ENCODE results near the gene NOD2. TPM values are rescaled to one million over a fixed set of nuclear protein-coding genes. Genes with fewer than 3 reads are reported as not detected.
A peak's percentile ranks its signal among the peaks of the same experiment; 100 is the strongest.

The NOD2 gene
- total and polyA plus RNA-seq, 2 donors, result 0.66 to 1.9 TPM

GRCh38 chr16:50685462-50686063 lies 7.8 kb upstream of the NOD2 start:
- peaks cover 0 to 5% of the 10 kb centered on the region in 2 donors for H3K9me3 ChIP-seq (ENCODE audit: control insufficient read depth in 2 of 2, insufficient read depth in 1 of 2, low read length in 1 of 2)
- H3K4me1 ChIP-seq (ENCODE audit: control insufficient read depth in 2 of 2, insufficient read depth in 2 of 2, low read length in 2 of 2), result peaks cover 27 to 48% of the 10 kb centered on the region in 2 donors
- H3K36me3 ChIP-seq (ENCODE audit: control insufficient read depth in 2 of 2, insufficient read depth in 2 of 2, low read length in 1 of 2), result no peaks in the 10 kb centered on the region
- 58% methylated on average over 8 of the region's 8 CpGs for WGBS
- H3K27me3 ChIP-seq (ENCODE audit: control insufficient read depth in 2 of 2, insufficient read depth in 1 of 2, low read length in 1 of 2), result peaks cover 0 to 2% of the 10 kb centered on the region in 2 donors
- H3K27ac ChIP-seq (ENCODE audit: low read depth in 1 of 2, low read length in 1 of 2), result peak overlapping the region; percentile 36 to 66
- H3K4me3 ChIP-seq (ENCODE audit: low read length in 2 of 2), result no peak overlapping the region
- peak in 4 of 9 donors; percentile 59 to 80 (median 61) for DNase-seq (ENCODE audit: low read depth in 6 of 9, low spot score in 9 of 9)

GRCh38 chr16:50688083-50688482 lies 5.3 kb upstream of the NOD2 start:
- H3K4me3 ChIP-seq (ENCODE audit: low read length in 2 of 2), result no peak overlapping the region
- 96% methylated on average over 12 of the region's 12 CpGs for WGBS
- peaks cover 0 to 8% of the 10 kb centered on the region in 2 donors for H3K27me3 ChIP-seq (ENCODE audit: control insufficient read depth in 2 of 2, insufficient read depth in 1 of 2, low read length in 1 of 2)
- DNase-seq (ENCODE audit: low read depth in 6 of 9, low spot score in 9 of 9), result no peak
- H3K36me3 ChIP-seq (ENCODE audit: control insufficient read depth in 2 of 2, insufficient read depth in 2 of 2, low read length in 1 of 2), result no peaks in the 10 kb centered on the region
- peaks cover 22 to 36% of the 10 kb centered on the region in 2 donors for H3K4me1 ChIP-seq (ENCODE audit: control insufficient read depth in 2 of 2, insufficient read depth in 2 of 2, low read length in 2 of 2)
- peaks cover 0 to 5% of the 10 kb centered on the region in 2 donors for H3K9me3 ChIP-seq (ENCODE audit: control insufficient read depth in 2 of 2, insufficient read depth in 1 of 2, low read length in 1 of 2)
- H3K27ac ChIP-seq (ENCODE audit: low read depth in 1 of 2, low read length in 1 of 2), result no peak overlapping the region

- Histone ChIP-seq H3K27me3 (ENCODE audit: control insufficient read depth in 2 of 2, insufficient read depth in 1 of 2, low read length in 1 of 2) (peaks cover 2 to 15% of the 10 kb centered on the region in 2 donors), H3K9me3 (ENCODE audit: control insufficient read depth in 2 of 2, insufficient read depth in 1 of 2, low read length in 1 of 2) (peaks cover 0 to 5% of the 10 kb centered on the region in 2 donors), H3K4me1 (ENCODE audit: control insufficient read depth in 2 of 2, insufficient read depth in 2 of 2, low read length in 2 of 2) (peaks cover 15 to 34% of the 10 kb centered on the region in 2 donors), H3K36me3 (ENCODE audit: control insufficient read depth in 2 of 2, insufficient read depth in 2 of 2, low read length in 1 of 2) (no peaks in the 10 kb centered on the region), H3K4me3 (ENCODE audit: low read length in 2 of 2) (no peak overlapping the region), H3K27ac (ENCODE audit: low read depth in 1 of 2, low read length in 1 of 2) (no peak overlapping the region)
- 94% methylated on average over 3 of the region's 3 CpGs for WGBS
- no peak for DNase-seq (ENCODE audit: low read depth in 6 of 9, low spot score in 9 of 9)
These were observed 4.5 kb upstream of the NOD2 start for GRCh38 chr16:50688867-50689266.

GRCh38 chr16:50690177-50690576 lies 3.2 kb upstream of the NOD2 start:
- peaks cover 2 to 21% of the 10 kb centered on the region in 2 donors for H3K27me3 ChIP-seq (ENCODE audit: control insufficient read depth in 2 of 2, insufficient read depth in 1 of 2, low read length in 1 of 2)
- no peaks in the 10 kb centered on the region for H3K36me3 ChIP-seq (ENCODE audit: control insufficient read depth in 2 of 2, insufficient read depth in 2 of 2, low read length in 1 of 2)
- H3K4me1 ChIP-seq (ENCODE audit: control insufficient read depth in 2 of 2, insufficient read depth in 2 of 2, low read length in 2 of 2), result peaks cover 8 to 25% of the 10 kb centered on the region in 2 donors
- 98% methylated on average over 2 of the region's 2 CpGs for WGBS
- H3K4me3 ChIP-seq (ENCODE audit: low read length in 2 of 2), result no peak overlapping the region
- no peak for DNase-seq (ENCODE audit: low read depth in 6 of 9, low spot score in 9 of 9)
- H3K9me3 ChIP-seq (ENCODE audit: control insufficient read depth in 2 of 2, insufficient read depth in 1 of 2, low read length in 1 of 2), result no peaks in the 10 kb centered on the region
- no peak overlapping the region for H3K27ac ChIP-seq (ENCODE audit: low read depth in 1 of 2, low read length in 1 of 2)

- peaks cover 0 to 26% of the 10 kb centered on the region in 2 donors for H3K4me1 ChIP-seq (ENCODE audit: control insufficient read depth in 2 of 2, insufficient read depth in 2 of 2, low read length in 2 of 2)
- 96% methylated on average over 4 of the region's 4 CpGs for WGBS
- H3K27me3 ChIP-seq (ENCODE audit: control insufficient read depth in 2 of 2, insufficient read depth in 1 of 2, low read length in 1 of 2), result peaks cover 2 to 21% of the 10 kb centered on the region in 2 donors
- no peaks in the 10 kb centered on the region for H3K36me3 ChIP-seq (ENCODE audit: control insufficient read depth in 2 of 2, insufficient read depth in 2 of 2, low read length in 1 of 2)
- no peak overlapping the region for H3K4me3 ChIP-seq (ENCODE audit: low read length in 2 of 2)
- no peak overlapping the region for H3K27ac ChIP-seq (ENCODE audit: low read depth in 1 of 2, low read length in 1 of 2)
- no peak for DNase-seq (ENCODE audit: low read depth in 6 of 9, low spot score in 9 of 9)
- no peaks in the 10 kb centered on the region for H3K9me3 ChIP-seq (ENCODE audit: control insufficient read depth in 2 of 2, insufficient read depth in 1 of 2, low read length in 1 of 2)
These were observed 785 bp upstream of the NOD2 start for GRCh38 chr16:50692644-50692998.

GRCh38 chr16:50694206-50694605 lies 800 bp downstream of the NOD2 start:
- peaks cover 0 to 33% of the 10 kb centered on the region in 2 donors for H3K4me1 ChIP-seq (ENCODE audit: control insufficient read depth in 2 of 2, insufficient read depth in 2 of 2, low read length in 2 of 2)
- H3K36me3 ChIP-seq (ENCODE audit: control insufficient read depth in 2 of 2, insufficient read depth in 2 of 2, low read length in 1 of 2), result no peaks in the 10 kb centered on the region
- no peak overlapping the region for H3K27ac ChIP-seq (ENCODE audit: low read depth in 1 of 2, low read length in 1 of 2)
- 88% methylated on average over 2 of the region's 2 CpGs for WGBS
- DNase-seq (ENCODE audit: low read depth in 6 of 9, low spot score in 9 of 9), result no peak
- peaks cover 2 to 19% of the 10 kb centered on the region in 2 donors for H3K27me3 ChIP-seq (ENCODE audit: control insufficient read depth in 2 of 2, insufficient read depth in 1 of 2, low read length in 1 of 2)
- no peak overlapping the region for H3K4me3 ChIP-seq (ENCODE audit: low read length in 2 of 2)
- H3K9me3 ChIP-seq (ENCODE audit: control insufficient read depth in 2 of 2, insufficient read depth in 1 of 2, low read length in 1 of 2), result no peaks in the 10 kb centered on the region

GRCh38 chr16:50695017-50696000 lies 1.9 kb downstream of the NOD2 start:
- Histone ChIP-seq H3K9me3 (ENCODE audit: control insufficient read depth in 2 of 2, insufficient read depth in 1 of 2, low read length in 1 of 2) (no peaks in the 10 kb centered on the region), H3K36me3 (ENCODE audit: control insufficient read depth in 2 of 2, insufficient read depth in 2 of 2, low read length in 1 of 2) (no peaks in the 10 kb centered on the region), H3K4me1 (ENCODE audit: control insufficient read depth in 2 of 2, insufficient read depth in 2 of 2, low read length in 2 of 2) (peaks cover 0 to 33% of the 10 kb centered on the region in 2 donors), H3K27me3 (ENCODE audit: control insufficient read depth in 2 of 2, insufficient read depth in 1 of 2, low read length in 1 of 2) (peaks cover 2 to 19% of the 10 kb centered on the region in 2 donors), H3K27ac (ENCODE audit: low read depth in 1 of 2, low read length in 1 of 2) (no peak overlapping the region), H3K4me3 (ENCODE audit: low read length in 2 of 2) (no peak overlapping the region)
- no peak for DNase-seq (ENCODE audit: low read depth in 6 of 9, low spot score in 9 of 9)
- 97% methylated on average over 9 of the region's 9 CpGs for WGBS

- Histone ChIP-seq H3K36me3 (ENCODE audit: control insufficient read depth in 2 of 2, insufficient read depth in 2 of 2, low read length in 1 of 2) (no peaks in the 10 kb centered on the region), H3K9me3 (ENCODE audit: control insufficient read depth in 2 of 2, insufficient read depth in 1 of 2, low read length in 1 of 2) (no peaks in the 10 kb centered on the region), H3K4me1 (ENCODE audit: control insufficient read depth in 2 of 2, insufficient read depth in 2 of 2, low read length in 2 of 2) (peaks cover 0 to 33% of the 10 kb centered on the region in 2 donors), H3K27me3 (ENCODE audit: control insufficient read depth in 2 of 2, insufficient read depth in 1 of 2, low read length in 1 of 2) (peaks cover 2 to 19% of the 10 kb centered on the region in 2 donors), H3K4me3 (ENCODE audit: low read length in 2 of 2) (no peak overlapping the region), H3K27ac (ENCODE audit: low read depth in 1 of 2, low read length in 1 of 2) (no peak overlapping the region)
- DNase-seq (ENCODE audit: low read depth in 6 of 9, low spot score in 9 of 9), result no peak
- WGBS, result 66% methylated on average over 5 of the region's 5 CpGs
These were observed 2.7 kb downstream of the NOD2 start for GRCh38 chr16:50696126-50696525.

Measured in thymus (tissue), 11 donors.